Kidney (tissue), 14 donors: ENCODE results near the gene PTPRK. TPM values are rescaled to one million over a fixed set of nuclear protein-coding genes. Genes with fewer than 3 reads are reported as not detected.

Source experiments
- DNase-seq, 5 donors: peaks; one replicate each; pipeline ENCODE4 v3.0.0-alpha.2; 2013 to 2020
- FAIRE-seq: peaks from 2 replicates; lab custom pipeline; 2012; peaks lifted over from hg19 to GRCh38; lab: Jason Lieb, UNC
- H3K27ac ChIP-seq, 2 donors: one replicate each; pipeline ENCODE4 v1.7.0; 2013; ENCODE audit warnings: low read depth in 2 of 2, low read length in 2 of 2, inconsistent platforms in 1 of 2
- H3K27me3 ChIP-seq: one replicate; pipeline ENCODE4 v1.7.1; 2013; ENCODE audit warnings: low read length, inconsistent platforms; ENCODE audit not compliant: control insufficient read depth, insufficient read depth
- H3K36me3 ChIP-seq, 3 donors: one replicate each; pipeline versions ENCODE4 v1.7.0 to v1.7.1; 2013; ENCODE audit warnings: low read length in 3 of 3, control low read depth in 1 of 3, inconsistent platforms in 1 of 3; ENCODE audit not compliant: insufficient read depth in 3 of 3, control insufficient read depth in 2 of 3
- H3K4me1 ChIP-seq, 3 donors: one replicate each; pipeline versions ENCODE4 v1.7.0 to v1.7.1; 2013; ENCODE audit warnings: low read length in 3 of 3, inconsistent platforms in 1 of 3, low read depth in 1 of 3; ENCODE audit not compliant: control insufficient read depth in 2 of 3, insufficient read depth in 2 of 3
- H3K4me3 ChIP-seq, 3 donors: one replicate each; pipeline versions ENCODE4 v1.7.0 to v1.8.1; 2013; ENCODE audit warnings: low read length in 3 of 3, control low read depth in 1 of 3, inconsistent platforms in 1 of 3
- H3K9ac ChIP-seq, 3 donors: one replicate each; pipeline versions ENCODE4 v1.7.0 to v1.7.1; 2013; ENCODE audit warnings: low read length in 3 of 3, control low read depth in 1 of 3, inconsistent platforms in 1 of 3
- H3K9me3 ChIP-seq, 3 donors: one replicate each; pipeline versions ENCODE4 v1.7.0 to v1.7.1; 2013; ENCODE audit warnings: low read length in 3 of 3, control low read depth in 1 of 3, inconsistent platforms in 1 of 3; ENCODE audit not compliant: control insufficient read depth in 2 of 3, insufficient read depth in 1 of 3
- intact Hi-C: fragments of 100-400 bp; cut with DNase I; formaldehyde crosslinking; loops from one replicate; pipeline ENCODE4 v1.11.1; 2022
- polyA plus RNA-seq: library from polyadenylated mRNA; stranded (reverse); fragments of 350-450 nt; fragmentation: Illumina TruSeq; extraction: RNeasy Lipid Tissue Mini Kit (QIAGEN cat#74804); gene quantifications from one replicate; pipeline ENCODE4 v1.2.3, GENCODE V29; 2014; ENCODE audit warnings: low read depth, low replicate concordance; ENCODE audit not compliant: insufficient read depth
- total RNA-seq: library from RNA; stranded (reverse); fragmentation: NEBNext Ultra II Directional; extraction: Animal tissue kit (Norgen Biotek cat#: 25700); gene quantifications from one replicate; pipeline ENCODE4 v1.2.1, GENCODE V29; 2021
- TF ChIP-seq, protein P1 (sequence below): IDR thresholded peaks from 3 replicates; pipeline ENCODE4 v1.5.1; 2012; ENCODE audit warnings: mild to moderate bottlenecking, moderate library complexity, borderline replicate concordance; ENCODE audit not compliant: insufficient read depth; ENCODE audit errors: extremely low read depth
- donor health status: control.
- donor health status: control.
- donor health status: control.
- donor health status: control.
- donor health status: control.
- donor health status: DM: yes; HTN: yes; CAD: no.
- donor health status: Normal renal cell carcinoma (clear cell type).

Gene PTPRK
- total and polyA plus RNA-seq, 2 donors from 2014 or later: 9.2 to 72.8 TPM

DNA sequence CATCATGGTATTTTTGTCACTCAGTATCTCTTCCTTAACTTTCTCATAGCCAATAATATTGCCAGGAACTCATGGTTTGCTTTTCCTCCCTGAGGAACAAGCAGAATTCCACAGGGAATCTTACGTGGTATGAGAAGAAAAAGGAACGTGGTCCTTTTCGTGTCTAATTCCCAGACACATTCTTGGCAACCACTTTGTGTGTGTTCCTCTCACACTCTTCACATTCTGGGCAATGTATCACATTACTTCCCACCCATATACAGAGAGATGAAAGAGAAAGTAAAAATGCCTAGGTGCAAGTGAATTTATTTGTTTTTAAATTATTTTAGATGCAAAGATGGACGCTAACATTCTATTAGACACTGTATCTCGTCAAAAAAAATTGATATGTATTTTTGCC, 102.7 kb downstream of the PTPRK start:
- DNase-seq: no peak
- Histone ChIP-seq H3K9ac (no peak overlapping the region), H3K4me3 (no peak overlapping the region), H3K36me3 (no peaks in the 10 kb centered on the region), H3K27ac (no peak overlapping the region), H3K4me1 (no peaks in the 10 kb centered on the region), H3K27me3 (no peaks in the 10 kb centered on the region), H3K9me3 (no peaks in the 10 kb centered on the region)
- intact Hi-C loops: no loop called here
- TF ChIP-seq, protein P1, sequence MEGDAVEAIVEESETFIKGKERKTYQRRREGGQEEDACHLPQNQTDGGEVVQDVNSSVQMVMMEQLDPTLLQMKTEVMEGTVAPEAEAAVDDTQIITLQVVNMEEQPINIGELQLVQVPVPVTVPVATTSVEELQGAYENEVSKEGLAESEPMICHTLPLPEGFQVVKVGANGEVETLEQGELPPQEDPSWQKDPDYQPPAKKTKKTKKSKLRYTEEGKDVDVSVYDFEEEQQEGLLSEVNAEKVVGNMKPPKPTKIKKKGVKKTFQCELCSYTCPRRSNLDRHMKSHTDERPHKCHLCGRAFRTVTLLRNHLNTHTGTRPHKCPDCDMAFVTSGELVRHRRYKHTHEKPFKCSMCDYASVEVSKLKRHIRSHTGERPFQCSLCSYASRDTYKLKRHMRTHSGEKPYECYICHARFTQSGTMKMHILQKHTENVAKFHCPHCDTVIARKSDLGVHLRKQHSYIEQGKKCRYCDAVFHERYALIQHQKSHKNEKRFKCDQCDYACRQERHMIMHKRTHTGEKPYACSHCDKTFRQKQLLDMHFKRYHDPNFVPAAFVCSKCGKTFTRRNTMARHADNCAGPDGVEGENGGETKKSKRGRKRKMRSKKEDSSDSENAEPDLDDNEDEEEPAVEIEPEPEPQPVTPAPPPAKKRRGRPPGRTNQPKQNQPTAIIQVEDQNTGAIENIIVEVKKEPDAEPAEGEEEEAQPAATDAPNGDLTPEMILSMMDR: no peak
- no peak for FAIRE-seq

DNA sequence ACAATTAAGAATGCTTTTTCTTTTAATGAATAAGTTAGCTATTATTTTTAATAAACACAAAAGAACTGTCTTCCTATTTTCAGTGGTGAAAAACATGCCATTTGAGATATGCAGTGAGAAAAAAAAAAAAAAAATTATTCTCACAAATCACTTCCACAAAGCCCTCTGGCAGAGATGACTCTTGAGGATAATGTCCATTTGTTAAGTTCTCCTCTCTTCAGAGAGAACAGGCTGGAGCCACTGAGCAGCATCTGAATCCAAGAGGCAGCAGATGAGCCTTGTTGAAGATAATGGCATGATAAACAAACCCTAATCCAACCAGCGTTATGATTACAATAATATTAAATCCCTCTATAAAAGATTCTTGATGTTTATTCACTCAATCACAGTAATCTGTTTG, 105.0 kb downstream of the PTPRK start:
- TF ChIP-seq, protein P1: no peak
- H3K4me3 ChIP-seq: no peak overlapping the region
- H3K27me3 ChIP-seq: no peaks in the 10 kb centered on the region
- H3K27ac ChIP-seq: no peak overlapping the region
- H3K36me3 ChIP-seq: no peaks in the 10 kb centered on the region
- H3K9me3 ChIP-seq: no peaks in the 10 kb centered on the region
- H3K4me1 ChIP-seq: no peaks in the 10 kb centered on the region
- DNase-seq: no peak
- intact Hi-C loops: no loop called here
- FAIRE-seq: no peak
- no peak overlapping the region for H3K9ac ChIP-seq

DNA sequence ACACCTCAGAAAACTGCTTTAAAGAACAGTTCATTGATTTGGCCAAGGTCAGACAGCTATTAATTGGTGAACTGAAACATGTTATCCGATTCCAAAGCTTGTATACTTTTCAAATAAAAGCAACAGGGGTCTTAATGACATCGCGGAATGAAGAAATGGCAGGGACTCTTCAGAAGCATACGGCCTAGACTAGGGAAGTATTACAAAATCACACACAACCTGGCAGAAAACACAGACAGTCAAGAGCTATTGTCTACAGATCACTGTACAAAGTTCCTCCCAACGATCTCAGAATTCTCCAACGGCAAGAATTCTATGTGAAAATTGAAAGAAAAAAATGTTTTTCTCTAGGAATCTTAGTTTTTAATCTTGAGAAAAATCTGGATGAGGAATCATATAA, 105.5 kb downstream of the PTPRK start:
- TF ChIP-seq, protein P1: no peak
- Histone ChIP-seq H3K9ac (no peak overlapping the region), H3K9me3 (no peaks in the 10 kb centered on the region), H3K4me1 (no peaks in the 10 kb centered on the region), H3K27ac (no peak overlapping the region), H3K27me3 (no peaks in the 10 kb centered on the region), H3K36me3 (no peaks in the 10 kb centered on the region), H3K4me3 (no peak overlapping the region)
- DNase-seq (no peak), FAIRE-seq (no peak)
- intact Hi-C loops: no loop called here

DNA sequence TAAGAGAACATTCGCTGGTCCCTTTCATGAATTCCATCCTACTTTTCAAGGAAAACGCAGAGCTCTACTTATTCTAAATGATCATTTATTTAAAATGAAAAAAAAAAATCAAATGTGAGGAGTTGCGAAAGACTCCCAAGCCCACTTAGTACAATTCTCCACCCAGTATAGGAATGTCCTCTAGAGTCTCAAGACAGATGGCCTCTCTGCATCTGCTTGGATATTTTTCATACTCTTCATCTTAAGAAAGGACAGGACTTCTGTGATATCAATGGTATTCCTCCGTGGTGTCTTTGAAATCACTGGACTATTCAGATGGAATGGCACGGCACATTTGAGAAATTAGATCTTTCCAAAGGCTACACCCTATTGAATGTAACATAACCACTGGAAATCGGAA, 107.1 kb downstream of the PTPRK start:
- H3K36me3 ChIP-seq: no peaks in the 10 kb centered on the region
- FAIRE-seq (no peak), DNase-seq (no peak)
- H3K4me1 ChIP-seq: no peaks in the 10 kb centered on the region
- intact Hi-C loops: no loop called here
- no peak overlapping the region for H3K4me3 ChIP-seq
- H3K27me3 ChIP-seq: no peaks in the 10 kb centered on the region
- TF ChIP-seq, protein P1: no peak
- no peak overlapping the region for H3K27ac ChIP-seq
- no peaks in the 10 kb centered on the region for H3K9me3 ChIP-seq
- no peak overlapping the region for H3K9ac ChIP-seq
